Measurements from ENCODE around the gene HOXA10.

The HOXA10 gene

DNA sequence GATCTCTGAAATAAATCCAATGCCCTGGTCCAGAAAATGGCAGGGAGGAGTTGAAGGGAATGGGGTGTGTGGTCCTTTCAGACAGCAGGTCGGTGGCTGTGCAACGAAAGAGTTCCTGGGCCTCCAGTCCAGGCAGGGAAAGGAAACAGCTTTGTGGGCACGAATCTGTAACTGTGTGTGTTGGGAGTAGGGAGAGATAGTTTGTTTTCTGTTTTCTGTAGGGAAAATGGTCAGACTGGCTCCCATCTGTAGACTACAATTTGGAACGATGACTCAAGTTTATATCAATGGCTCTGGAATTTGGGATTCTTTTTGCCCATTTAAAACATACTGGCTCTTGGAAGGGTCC is 6.2 kb downstream of the HOXA10 start:
- H3K4me3 ChIP-seq (ENCODE audit: control insufficient read depth, low read depth, low read length), result peak overlapping the region; percentile 60
- peak; percentile 83 for DNase-seq (ENCODE audit: low read depth)
- TF ChIP-seq, protein P1, sequence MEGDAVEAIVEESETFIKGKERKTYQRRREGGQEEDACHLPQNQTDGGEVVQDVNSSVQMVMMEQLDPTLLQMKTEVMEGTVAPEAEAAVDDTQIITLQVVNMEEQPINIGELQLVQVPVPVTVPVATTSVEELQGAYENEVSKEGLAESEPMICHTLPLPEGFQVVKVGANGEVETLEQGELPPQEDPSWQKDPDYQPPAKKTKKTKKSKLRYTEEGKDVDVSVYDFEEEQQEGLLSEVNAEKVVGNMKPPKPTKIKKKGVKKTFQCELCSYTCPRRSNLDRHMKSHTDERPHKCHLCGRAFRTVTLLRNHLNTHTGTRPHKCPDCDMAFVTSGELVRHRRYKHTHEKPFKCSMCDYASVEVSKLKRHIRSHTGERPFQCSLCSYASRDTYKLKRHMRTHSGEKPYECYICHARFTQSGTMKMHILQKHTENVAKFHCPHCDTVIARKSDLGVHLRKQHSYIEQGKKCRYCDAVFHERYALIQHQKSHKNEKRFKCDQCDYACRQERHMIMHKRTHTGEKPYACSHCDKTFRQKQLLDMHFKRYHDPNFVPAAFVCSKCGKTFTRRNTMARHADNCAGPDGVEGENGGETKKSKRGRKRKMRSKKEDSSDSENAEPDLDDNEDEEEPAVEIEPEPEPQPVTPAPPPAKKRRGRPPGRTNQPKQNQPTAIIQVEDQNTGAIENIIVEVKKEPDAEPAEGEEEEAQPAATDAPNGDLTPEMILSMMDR (conservative IDR thresholded peaks at IDR 0.05; ENCODE audit: control insufficient read depth, insufficient read depth, low read depth, low read length), result no peak

DNA sequence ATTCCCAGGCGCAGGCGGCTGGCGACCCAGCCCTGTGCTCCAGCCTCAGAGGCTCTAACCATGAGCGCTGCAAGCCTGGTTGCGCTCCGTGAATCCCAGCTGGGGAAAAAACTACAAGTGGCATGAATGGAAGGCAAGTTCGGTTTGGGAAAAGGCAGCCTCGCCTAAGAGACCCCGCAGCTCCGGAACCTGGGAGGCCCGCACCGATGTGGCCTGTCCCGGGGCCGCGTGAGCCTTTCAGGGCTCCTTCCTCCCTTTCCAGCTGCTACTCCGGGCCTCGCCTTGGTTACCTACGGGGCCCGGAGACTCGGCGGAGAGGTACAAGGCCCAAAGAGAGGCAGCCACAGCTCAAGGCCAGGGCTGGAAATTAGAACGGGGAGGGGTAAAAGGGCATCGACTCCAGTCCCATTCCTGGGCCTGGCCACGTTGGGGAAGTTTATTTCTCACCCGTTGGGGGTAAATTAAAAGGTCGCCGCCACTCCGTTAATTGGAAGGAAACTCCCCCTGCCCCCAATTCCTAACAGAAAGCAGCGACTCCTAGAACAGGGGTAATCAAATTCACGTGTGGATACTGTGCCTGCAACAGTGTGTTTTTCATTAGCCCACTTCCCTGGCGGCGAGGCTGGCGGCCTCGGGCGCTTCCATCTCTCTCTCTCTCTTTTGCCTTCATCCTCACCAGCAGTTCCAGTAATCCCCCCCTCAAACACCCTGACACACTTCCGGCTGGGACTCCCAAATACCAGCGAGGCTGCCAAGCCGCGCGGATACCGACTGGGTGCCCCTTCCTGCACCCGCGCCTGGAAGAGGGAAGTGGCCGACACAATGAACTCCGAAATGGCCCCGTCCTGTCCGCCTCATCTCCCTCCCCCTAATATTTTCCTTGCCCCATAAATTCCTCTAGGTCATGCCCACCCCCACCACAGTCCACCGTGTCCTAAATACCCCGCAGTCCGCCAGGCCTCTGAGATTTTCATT is 7.3 kb downstream of the HOXA10 start:
- peak overlapping the region; percentile 77 for H3K4me3 ChIP-seq (ENCODE audit: control insufficient read depth, low read depth, low read length)
- TF ChIP-seq, protein P1 (conservative IDR thresholded peaks at IDR 0.05; ENCODE audit: control insufficient read depth, insufficient read depth, low read depth, low read length), result no peak
- peak; percentile 71 for DNase-seq (ENCODE audit: low read depth)

- TF ChIP-seq, protein P1 (conservative IDR thresholded peaks at IDR 0.05; ENCODE audit: control insufficient read depth, insufficient read depth, low read depth, low read length), result no peak
- DNase-seq (ENCODE audit: low read depth), result peak; percentile 62
- H3K4me3 ChIP-seq (ENCODE audit: control insufficient read depth, low read depth, low read length), result peak overlapping the region; percentile 77
Measured at GRCh38 chr7:27165996-27166530, 8.1 kb downstream of the HOXA10 start.

- TF ChIP-seq, protein P1 (conservative IDR thresholded peaks at IDR 0.05; ENCODE audit: control insufficient read depth, insufficient read depth, low read depth, low read length), result no peak
- DNase-seq (ENCODE audit: low read depth), result peak; percentile 96
- peak within 1 kb of the TSS; percentile 77 for H3K4me3 ChIP-seq (ENCODE audit: control insufficient read depth, low read depth, low read length)
Measured at GRCh38 chr7:27165089-27165995, 8.8 kb downstream of the HOXA10 start, which contains the start of gene HOXA9. Gene HOXA9 (minus strand): TSS chr7:27165537. CDS start chr7:27165457, 80 bp downstream.

- TF ChIP-seq, protein P1 (conservative IDR thresholded peaks at IDR 0.05; ENCODE audit: control insufficient read depth, insufficient read depth, low read depth, low read length), result peak; percentile 15
- peak overlapping the region; percentile 77 for H3K4me3 ChIP-seq (ENCODE audit: control insufficient read depth, low read depth, low read length)
- DNase-seq (ENCODE audit: low read depth), result peak; percentile 33
Measured at GRCh38 chr7:27164367-27165088, 9.6 kb downstream of the HOXA10 start.

DNA sequence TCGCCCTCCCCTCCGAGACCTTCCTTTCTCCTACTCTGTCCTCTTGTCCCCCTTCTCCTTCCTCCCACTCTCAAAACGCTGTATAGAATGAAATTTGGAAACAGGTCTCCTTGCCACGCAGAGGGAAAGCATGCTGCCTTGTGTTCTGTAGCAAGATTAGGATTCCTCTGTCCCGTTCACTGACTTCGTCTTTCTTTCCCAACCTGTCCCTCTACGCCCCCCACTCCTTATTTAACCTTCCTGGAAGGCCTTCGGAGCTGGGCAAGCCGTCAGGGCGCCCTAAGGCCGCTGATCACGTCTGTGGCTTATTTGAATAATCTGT is 10.1 kb downstream of the HOXA10 start:
- TF ChIP-seq, protein P1 (conservative IDR thresholded peaks at IDR 0.05; ENCODE audit: control insufficient read depth, insufficient read depth, low read depth, low read length), result no peak
- H3K4me3 ChIP-seq (ENCODE audit: control insufficient read depth, low read depth, low read length), result peak overlapping the region; percentile 77
- peak; percentile 15 for DNase-seq (ENCODE audit: low read depth)
